ENCODE data around the gene TFAM.

TFAM gene

DNA sequence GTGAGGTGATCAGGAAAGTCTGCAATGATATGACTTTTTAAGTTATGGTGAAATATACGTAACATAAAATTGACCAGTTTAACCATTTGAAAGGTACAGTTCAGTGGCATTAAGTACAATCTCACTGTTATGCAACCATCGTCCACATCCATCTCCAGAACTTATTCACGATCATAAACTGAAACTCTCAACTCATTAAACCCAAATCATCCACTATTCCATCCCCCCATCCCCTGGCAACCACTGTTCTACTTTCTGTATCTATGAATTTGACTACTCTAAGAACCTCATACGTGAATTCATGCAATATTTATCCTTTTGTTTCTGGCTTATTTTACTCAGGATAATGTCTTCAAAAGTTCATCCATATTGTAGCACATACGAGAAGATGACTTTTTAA is 48.4 kb downstream of the TFAM start:
- no peak for DNase-seq (ENCODE audit: low spot score)

DNA sequence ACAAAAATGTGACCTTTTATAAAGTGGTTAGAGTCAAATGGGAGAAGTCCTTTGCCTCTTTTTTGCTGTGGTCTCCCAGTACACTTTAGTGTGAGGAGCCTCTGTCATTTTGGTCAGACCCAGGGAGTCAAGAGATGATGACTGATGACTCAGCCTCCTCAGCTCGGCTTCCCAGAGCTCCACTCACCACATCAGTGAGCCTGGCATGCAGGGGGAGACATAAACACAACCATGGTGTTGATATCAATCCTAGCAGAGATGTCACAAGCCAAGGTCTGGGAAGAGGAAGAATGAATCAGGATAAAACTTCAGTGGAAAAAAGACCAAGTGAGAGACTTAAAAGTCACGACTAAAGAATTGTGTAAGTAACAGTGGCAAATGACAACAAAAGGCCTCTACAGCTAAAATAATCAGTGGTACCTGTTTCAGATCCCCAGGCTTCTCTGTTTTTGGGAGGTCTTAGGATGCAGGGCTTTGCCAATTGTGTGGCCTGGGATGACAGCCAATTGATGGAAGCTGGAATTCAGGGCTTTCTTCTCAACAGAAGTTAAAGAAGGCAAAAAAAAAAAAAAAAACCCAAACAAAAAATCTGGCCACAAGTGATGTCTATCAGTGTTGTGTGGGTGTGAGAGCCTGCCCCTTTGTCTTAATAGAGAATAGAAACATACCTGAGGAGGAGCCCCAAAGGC is 50.2 kb downstream of the TFAM start:
- no peak for DNase-seq (ENCODE audit: low spot score)

DNA sequence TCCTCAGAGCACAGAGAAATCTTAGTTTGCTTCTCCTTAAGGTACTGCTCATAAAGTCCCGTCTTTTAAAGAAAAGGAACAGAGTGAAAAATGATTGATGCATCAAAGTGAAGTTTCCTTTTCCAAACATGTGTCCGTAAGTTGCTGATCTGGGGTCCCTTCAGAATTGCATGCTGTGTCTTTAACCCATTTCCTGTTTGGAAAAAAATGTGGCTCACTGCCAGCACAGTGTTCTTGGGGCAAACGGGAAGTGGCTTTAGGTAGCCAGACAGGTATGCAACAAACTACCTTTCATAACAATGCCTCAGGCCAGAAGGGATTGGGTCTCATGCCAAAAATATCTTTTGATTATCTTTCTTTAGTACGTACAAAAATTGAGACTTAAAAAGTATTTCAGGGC is 50.9 kb downstream of the TFAM start:
- DNase-seq (ENCODE audit: low spot score) = no peak

DNA sequence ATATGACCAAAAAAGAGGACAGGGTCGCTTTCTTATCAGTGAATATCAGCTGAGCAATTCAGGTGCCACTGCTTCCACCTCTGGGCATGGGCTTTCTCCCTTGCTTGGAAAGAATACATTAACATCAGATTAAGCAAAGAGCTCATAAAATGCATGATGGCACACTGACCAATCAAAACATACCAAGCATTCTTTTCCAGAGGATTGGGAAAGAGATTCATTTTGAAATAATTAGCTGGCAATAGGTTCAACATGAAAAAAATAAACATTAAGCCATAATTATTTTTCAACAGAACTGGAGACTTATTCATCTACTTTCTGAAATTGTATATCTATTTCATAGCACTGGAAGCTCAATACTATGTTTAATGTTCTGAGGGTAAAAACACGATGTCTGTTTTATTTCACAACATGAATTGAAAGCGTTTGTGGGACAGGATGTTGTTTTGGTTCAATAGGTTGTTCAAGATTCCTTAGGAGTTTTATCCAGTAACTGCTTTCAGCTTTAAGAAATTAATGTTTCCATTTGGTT is 53.2 kb downstream of the TFAM start:
- DNase-seq (ENCODE audit: low spot score) = no peak

DNA sequence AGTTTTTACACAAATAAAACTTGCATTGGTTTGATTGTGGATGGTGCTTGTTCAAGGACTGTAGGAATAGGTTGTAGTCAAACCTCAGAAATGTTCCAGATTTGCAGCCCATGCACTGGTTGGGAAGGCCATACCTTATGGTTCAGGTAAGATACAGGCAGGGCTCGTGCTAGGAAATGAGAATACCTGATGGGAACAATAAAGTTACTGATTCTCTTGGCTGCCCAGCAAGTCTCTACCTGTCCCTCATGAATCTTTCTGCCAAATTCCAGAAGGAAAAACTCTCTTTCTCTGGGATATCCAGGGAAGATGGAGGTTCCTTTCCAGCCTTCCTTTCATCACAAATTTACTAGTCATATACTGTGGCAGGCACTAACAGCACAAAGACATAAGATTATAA is 53.8 kb downstream of the TFAM start:
- DNase-seq (ENCODE audit: low spot score) = no peak

DNA sequence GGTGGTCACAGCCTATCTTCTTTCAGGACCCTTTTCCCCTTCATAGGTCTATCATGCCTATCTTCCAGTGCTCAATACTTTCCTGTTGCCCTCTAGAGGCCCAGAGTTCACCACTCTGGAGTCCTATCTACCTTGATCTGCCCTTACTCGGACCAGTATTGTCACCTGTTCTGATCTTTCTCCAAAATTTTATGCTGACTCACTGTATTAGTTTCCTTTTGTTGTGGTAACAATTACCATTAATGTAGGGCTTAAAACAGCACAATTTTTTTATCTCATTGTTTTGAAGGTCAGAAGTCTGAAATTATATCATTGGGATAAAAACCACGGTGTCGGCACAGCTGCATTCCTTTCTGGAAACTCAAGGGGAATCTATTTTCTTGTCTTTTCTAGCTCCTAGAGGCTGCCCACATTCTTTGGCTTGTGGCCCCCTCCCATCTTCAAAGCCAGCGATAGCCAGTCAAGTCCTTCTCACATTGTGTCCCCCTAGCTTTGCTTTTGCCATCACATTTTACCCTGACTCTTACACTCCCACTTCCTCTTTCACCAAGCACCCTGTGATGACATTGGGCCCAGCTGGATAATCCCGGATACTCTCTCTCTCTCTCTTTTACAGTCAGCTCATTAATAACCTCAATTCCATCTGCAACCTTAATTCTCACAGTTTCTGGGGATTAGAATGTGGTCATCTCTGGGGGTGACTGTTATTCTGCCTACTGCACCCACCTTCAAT is 54.6 kb downstream of the TFAM start:
- no peak for DNase-seq (ENCODE audit: low spot score)

DNA sequence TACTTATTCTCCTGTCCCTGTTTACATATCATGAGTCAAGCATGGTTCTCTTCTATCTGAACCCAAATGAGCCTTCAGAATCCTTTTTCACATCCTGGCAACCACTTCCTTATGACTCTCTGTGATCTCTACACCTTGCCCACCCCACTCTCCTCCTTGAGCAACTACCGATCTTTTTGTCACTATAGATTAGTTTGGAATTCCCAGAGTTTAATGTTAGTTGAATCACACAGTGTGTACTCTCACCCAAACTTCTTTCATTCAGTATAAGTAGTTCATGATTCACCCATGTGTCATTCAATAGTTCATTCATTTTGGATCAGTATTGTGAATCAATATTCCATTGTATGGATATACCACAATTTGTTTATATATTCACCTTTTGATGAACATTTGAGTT is 55.3 kb downstream of the TFAM start:
- DNase-seq (ENCODE audit: low spot score) = no peak

DNA sequence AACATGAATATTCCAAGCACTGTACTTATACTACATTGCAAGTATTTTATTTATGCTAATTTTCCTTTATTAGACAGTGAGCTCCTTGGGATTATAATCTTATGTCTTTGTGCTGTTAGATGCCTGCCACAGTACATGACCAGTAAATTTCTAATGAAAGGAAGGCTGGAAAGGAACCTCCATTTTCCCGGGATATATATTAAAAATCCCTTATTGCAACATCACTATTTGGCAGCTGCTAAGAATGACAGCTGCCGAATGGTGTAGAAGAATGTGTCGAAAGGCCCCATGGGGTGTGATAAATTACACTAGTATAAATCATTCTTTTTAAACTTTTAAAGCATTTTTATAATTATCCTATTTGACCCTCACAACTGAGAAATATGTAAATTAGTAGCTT is 59.1 kb downstream of the TFAM start:
- no peak for DNase-seq (ENCODE audit: low spot score)

DNA sequence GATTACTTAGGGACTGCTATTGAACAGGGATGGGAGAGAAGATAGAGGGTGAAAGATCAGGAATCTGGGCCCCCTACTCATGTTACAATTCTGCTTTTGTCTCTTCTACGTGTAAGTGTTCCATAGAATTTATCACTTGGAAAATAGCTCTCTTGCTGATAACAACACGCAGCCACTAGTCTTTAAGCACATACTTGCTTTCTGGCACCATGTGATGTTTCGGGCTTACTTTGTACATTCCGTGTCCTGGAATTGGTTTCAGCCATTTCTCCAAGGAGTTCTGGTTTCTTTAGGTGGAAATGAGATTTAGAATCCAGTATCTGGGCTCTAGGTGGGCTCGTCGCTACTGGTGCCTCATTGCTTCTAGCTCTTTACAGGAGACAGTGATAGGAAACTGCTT is 59.7 kb downstream of the TFAM start:
- no peak for DNase-seq (ENCODE audit: low spot score)

DNA sequence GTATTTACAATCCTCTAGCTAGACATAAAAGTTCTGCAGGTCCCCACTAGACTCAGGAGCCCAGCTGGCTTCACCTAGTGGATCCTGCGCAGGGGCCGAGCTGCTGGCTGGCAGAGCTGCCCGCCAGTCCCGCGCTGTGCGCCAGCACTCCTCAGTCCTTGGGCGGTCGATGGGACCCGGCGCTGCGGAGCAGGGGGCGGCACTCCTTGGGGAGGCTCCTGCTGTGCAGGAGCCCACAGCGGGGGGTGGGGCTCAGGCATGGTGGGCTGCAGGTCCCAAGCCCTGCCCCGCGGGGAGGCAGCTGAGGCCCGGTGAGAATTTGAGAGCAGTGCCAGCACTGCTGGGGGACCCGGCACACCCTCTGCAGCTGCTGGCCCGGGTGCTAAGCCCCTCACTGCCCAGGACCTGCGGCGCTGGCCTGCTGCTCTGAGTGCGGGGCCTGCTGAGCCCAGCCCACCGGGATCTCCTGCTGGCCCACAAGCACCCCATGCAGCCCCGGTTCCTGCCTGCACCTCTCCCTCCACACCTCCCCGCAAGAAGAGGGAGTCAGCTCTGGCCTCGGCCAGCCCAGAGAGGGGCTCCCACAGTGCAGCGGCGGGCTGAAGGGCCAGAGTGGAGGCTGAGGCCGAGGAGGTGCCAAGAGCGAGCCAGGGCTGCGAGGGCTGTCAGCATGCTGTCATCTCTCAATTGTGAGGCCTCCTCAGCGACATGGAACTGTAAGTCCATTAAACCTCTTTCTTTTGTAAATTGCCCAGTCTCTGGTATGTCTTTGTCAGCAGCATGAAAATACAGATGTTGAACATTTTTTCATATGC is 63.1 kb downstream of the TFAM start:
- no peak for DNase-seq (ENCODE audit: low spot score)
